ENCODE data around the gene ZNF529. TPM values are rescaled to one million over a fixed set of nuclear protein-coding genes. Genes with fewer than 3 reads are reported as not detected.

The ZNF529 gene
- total and polyA plus RNA-seq, 2 of the 8 experiments (the other 6 are each of a cell fraction or from before 2014, with no cell fraction given) = 8.4 to 14.1 TPM

DNA sequence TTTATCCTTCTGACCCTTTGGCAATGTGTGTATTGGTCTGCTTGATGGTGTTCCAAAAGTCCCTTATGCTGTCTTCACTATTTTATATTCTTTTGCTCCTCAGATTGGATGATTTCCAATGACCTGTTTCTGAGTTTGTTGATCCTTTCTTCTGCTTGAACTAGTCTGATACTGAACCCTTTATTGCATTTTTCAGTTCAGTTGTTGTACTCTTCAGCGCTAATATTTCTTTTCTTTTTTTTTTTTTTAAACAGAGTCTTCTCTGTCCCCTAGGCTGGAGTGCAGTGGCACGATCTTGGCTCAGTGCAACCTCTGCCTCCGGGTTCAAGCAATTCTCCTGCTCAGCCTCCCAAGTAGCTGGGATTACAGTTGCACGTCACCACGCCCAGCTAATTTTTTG is 71.1 kb downstream of the ZNF529 start (continued):
- no peak for TF ChIP-seq CHD7 (IDR thresholded peaks at IDR 0.05; ENCODE audit: insufficient replicate concordance, low read length)
- no peak for TF ChIP-seq TCF12 (IDR thresholded peaks at IDR 0.05; ENCODE audit: low read depth, low read length)
- TF ChIP-seq YY1 (IDR thresholded peaks at IDR 0.05; ENCODE audit: low read depth, low read length) = no peak
- no peak for TF ChIP-seq CEBPB (IDR thresholded peaks at IDR 0.05; ENCODE audit: low read depth, low read length)
- TF ChIP-seq POLR2AphosphoS5 (IDR thresholded peaks at IDR 0.05; ENCODE audit: low read depth, low read length) = no peak
- TF ChIP-seq CBX8 (IDR thresholded peaks at IDR 0.05; ENCODE audit: borderline replicate concordance, low read depth, low read length) = no peak
- no peak for TF ChIP-seq TBP (IDR thresholded peaks at IDR 0.05; ENCODE audit: low read depth, low read length)
- no peak for TF ChIP-seq E2F6 (IDR thresholded peaks at IDR 0.05)
- no peak for TF ChIP-seq HDAC6 (IDR thresholded peaks at IDR 0.05; ENCODE audit: low read depth, low read length)
- TF ChIP-seq GTF2F1 (IDR thresholded peaks at IDR 0.05; ENCODE audit: borderline replicate concordance, low read depth, low read length) = no peak
- no peak for TF ChIP-seq RBBP5 (IDR thresholded peaks at IDR 0.05; ENCODE audit: borderline replicate concordance, low read depth, low read length)
- no peak for TF ChIP-seq ZNF274 (IDR thresholded peaks at IDR 0.05; ENCODE audit: borderline replicate concordance, extremely low read depth, low read length)
